Measurements from ENCODE around the gene SLCO4A1.
A peak's percentile ranks its signal among the peaks of the same experiment; 100 is the strongest.

The SLCO4A1 gene

GRCh38 chr20:62643521-62644043 is 1.3 kb downstream of the SLCO4A1 start:
- Histone ChIP-seq H3K9me3 (no peaks in the 10 kb centered on the region), H3K27me3 (ENCODE audit: low read depth) (no peaks in the 10 kb centered on the region), H3K4me3 (peak overlapping the region; percentile 66), H3K36me3 (replicated peaks) (peaks cover 6% of the 10 kb centered on the region; the same call in 1 of the 2 replicates), H3K4me1 (peaks cover 13% of the 10 kb centered on the region)
- no peak for DNase-seq (ENCODE audit: low spot score in 2 of 2)
- in situ Hi-C loops (cut with MboI; ENCODE audit: low sequenced_read_pairs) = no loop called here

- Histone ChIP-seq H3K4me3 (peak overlapping the region; percentile 66), H3K36me3 (replicated peaks) (peaks cover 6% of the 10 kb centered on the region; the same call in 1 of the 2 replicates), H3K4me1 (peaks cover 13% of the 10 kb centered on the region), H3K9me3 (no peaks in the 10 kb centered on the region), H3K27me3 (ENCODE audit: low read depth) (no peaks in the 10 kb centered on the region)
- no peak for DNase-seq (ENCODE audit: low spot score in 2 of 2)
- in situ Hi-C loops (cut with MboI; ENCODE audit: low sequenced_read_pairs) = no loop called here
These were observed 1.9 kb downstream of the SLCO4A1 start for GRCh38 chr20:62644044-62644795.

GRCh38 chr20:62644802-62645496 is 2.6 kb downstream of the SLCO4A1 start:
- H3K9me3 ChIP-seq = no peaks in the 10 kb centered on the region
- in situ Hi-C loops (cut with MboI; ENCODE audit: low sequenced_read_pairs) = no loop called here
- peaks cover 13% of the 10 kb centered on the region for H3K4me1 ChIP-seq
- no peak for DNase-seq (ENCODE audit: low spot score in 2 of 2)
- no peaks in the 10 kb centered on the region for H3K27me3 ChIP-seq (ENCODE audit: low read depth)
- peaks cover 6% of the 10 kb centered on the region; the same call in 1 of the 2 replicates for H3K36me3 ChIP-seq (replicated peaks)
- H3K4me3 ChIP-seq = no peak overlapping the region

DNA sequence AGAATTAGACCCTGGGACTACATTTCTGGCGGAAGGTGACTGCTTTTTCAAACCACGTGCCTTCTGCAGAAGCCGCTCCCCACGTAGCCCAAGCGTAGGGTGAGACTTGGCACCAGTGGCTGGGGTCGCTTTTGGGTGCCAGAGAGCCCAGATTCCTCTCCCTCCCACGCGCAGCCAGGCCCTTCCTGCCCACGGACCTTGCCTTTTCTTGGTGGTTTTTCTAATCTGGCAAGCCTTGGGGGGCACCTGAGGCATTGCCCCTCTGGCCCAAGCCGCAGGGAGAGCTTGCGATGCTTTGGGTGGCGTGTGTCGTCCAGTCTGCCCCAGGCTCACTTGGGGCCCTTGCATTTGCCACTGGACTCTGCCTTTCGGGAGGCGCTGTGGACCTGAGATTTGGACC is 3.3 kb downstream of the SLCO4A1 start:
- H3K4me3 ChIP-seq = no peak overlapping the region
- no peaks in the 10 kb centered on the region for H3K9me3 ChIP-seq
- H3K27me3 ChIP-seq (ENCODE audit: low read depth) = no peaks in the 10 kb centered on the region
- H3K36me3 ChIP-seq (replicated peaks) = peaks cover 6% of the 10 kb centered on the region; the same call in 1 of the 2 replicates
- in situ Hi-C loops (cut with MboI; ENCODE audit: low sequenced_read_pairs) = no loop called here
- DNase-seq (ENCODE audit: low spot score in 2 of 2) = no peak
- peaks cover 13% of the 10 kb centered on the region for H3K4me1 ChIP-seq

DNA sequence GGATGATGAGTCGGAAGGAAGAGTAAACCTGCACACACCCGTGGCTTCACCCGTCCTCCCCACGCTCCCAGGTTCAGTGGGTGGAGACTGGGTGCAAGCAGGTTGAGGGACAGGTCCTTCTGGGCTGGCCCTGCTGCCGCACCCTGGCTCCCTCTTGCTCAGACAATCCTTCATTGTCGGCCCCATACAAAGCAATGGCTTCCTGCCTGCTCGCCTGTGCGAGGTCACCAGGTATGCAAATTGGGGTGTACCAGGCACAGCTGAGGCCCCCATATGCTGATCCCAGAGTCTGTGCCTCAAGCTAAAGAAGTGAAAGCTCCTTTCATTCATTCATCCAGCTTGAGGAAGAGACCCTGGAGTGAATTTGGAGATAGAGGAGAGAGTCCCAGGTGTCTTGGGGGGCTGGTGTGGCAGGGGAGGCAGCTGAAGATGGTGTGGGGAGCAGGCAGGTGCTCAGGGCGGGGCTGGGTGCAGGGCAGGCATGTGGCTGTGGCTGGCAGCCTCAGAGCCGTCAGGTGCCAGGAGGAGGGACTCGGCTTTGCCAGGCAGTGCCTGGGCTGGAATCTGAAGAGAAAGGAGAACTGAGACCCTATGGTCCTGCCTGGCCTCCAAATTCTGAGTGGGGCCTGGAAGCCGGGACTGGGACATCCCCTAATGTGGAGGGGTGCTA is 4.7 kb downstream of the SLCO4A1 start:
- Histone ChIP-seq H3K27me3 (ENCODE audit: low read depth) (no peaks in the 10 kb centered on the region), H3K4me3 (no peak overlapping the region), H3K4me1 (peaks cover 7% of the 10 kb centered on the region; the same call in 1 of the 2 replicates), H3K36me3 (replicated peaks) (peaks cover 6% of the 10 kb centered on the region), H3K9me3 (no peaks in the 10 kb centered on the region)
- DNase-seq (ENCODE audit: low spot score in 2 of 2) = no peak
- in situ Hi-C loops (cut with MboI; ENCODE audit: low sequenced_read_pairs) = no loop called here

DNA sequence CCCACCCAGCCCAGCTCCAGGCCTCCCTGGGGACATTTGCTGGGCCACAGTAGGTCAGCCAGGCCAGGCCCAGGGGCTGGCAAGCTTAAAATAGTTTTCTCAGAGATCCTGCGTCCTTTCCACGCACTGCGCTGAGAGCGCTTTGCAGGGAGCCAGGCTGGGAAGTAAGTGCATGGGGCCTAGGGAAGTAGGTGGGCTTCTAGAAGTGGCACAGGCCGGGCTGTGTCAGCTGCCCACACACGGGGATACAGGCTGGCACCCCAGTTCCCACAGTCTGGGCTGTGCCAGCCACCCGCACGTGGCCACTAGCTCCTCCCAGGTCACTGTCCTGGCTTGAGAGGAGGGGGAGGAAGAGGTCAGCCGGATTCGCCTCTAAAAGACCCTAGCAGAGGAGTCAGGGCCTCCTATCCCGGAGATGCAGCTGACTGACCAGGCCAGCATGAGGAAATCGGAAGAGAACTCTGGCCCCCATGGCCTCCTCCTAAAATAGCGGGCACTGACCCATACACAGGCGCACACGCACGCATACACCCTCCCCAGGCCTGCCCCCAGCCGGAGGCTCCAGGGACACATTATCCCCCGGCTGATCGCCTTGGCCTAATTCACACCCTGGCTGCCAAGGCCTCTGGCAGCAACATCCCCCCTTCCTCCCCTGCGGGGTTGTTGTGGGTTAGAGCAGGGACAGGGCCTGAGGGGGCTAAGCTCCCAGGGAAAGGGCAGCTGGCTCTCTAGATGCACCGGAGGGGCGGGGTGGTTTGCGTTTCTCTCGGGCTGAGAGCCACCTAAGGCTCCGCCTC is 5.4 kb downstream of the SLCO4A1 start:
- no peak for DNase-seq (ENCODE audit: low spot score in 2 of 2)
- in situ Hi-C loops (cut with MboI; ENCODE audit: low sequenced_read_pairs) = no loop called here
- H3K9me3 ChIP-seq = no peaks in the 10 kb centered on the region
- H3K4me1 ChIP-seq = peaks cover 7% of the 10 kb centered on the region; the same call in 1 of the 2 replicates
- H3K27me3 ChIP-seq (ENCODE audit: low read depth) = no peaks in the 10 kb centered on the region
- no peak overlapping the region for H3K4me3 ChIP-seq
- H3K36me3 ChIP-seq (replicated peaks) = peaks cover 6% of the 10 kb centered on the region

DNA sequence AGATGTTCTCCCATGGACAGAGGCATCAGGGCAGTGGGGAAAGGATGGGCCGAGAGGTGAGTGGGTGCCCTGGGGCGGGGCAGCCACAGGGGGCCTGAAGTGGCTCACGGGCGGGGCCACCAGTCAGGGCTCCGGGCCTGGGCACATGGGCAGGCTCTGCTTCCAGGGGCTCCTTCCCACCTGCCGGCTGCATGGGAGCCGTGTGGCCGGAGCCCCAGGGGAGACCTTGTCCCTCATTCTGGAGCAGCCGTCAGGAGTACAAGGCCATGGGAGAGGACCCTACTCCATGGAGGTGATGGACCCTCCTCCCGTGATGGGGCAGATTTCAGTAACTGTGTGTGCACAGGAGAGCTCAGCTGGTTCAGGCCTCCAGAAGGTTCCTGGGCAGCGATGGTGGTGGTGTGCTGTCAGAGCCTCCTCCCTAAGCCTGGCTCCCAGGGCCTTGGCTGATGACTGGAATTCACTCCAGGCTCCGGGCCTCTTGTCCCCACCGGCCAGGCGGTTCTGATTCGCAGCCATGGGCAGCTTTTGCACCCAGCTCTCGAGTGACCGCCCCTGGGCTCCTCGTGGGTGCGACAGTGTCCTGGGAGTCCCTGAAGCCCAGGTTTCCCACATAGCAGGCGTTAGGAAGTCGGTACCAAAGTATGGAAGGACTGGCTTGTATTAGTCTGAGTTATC is 6.2 kb downstream of the SLCO4A1 start:
- in situ Hi-C loops (cut with MboI; ENCODE audit: low sequenced_read_pairs) = no loop called here
- Histone ChIP-seq H3K4me1 (peaks cover 6% of the 10 kb centered on the region; the same call in 1 of the 2 replicates), H3K27me3 (ENCODE audit: low read depth) (no peaks in the 10 kb centered on the region), H3K9me3 (no peaks in the 10 kb centered on the region), H3K4me3 (no peak overlapping the region), H3K36me3 (replicated peaks) (peaks cover 6% of the 10 kb centered on the region)
- DNase-seq (ENCODE audit: low spot score in 2 of 2) = no peak

DNA sequence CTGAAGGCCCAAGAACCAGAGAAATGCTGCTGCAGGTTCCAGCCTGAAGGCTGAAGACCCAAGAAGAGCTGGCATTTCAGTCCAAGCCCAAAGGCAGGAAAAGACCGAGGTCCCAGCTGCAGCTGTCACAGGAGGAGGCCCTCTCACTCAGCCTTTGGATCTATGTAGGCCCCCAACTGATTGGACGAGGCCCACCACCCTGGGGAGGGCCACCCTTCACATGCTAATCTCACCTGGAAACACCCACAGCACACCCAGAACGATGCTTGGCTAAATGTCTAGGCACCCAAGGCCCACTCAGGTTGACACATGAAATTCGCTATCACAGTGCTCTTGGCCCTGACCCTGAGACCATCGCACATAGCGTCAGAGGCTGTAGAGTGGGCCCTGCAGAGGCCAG is 6.8 kb downstream of the SLCO4A1 start:
- Histone ChIP-seq H3K9me3 (no peaks in the 10 kb centered on the region), H3K27me3 (ENCODE audit: low read depth) (no peaks in the 10 kb centered on the region), H3K36me3 (replicated peaks) (peaks cover 6% of the 10 kb centered on the region), H3K4me3 (no peak overlapping the region), H3K4me1 (no peaks in the 10 kb centered on the region)
- in situ Hi-C loops (cut with MboI; ENCODE audit: low sequenced_read_pairs) = no loop called here
- no peak for DNase-seq (ENCODE audit: low spot score in 2 of 2)

- DNase-seq (ENCODE audit: low spot score in 2 of 2) = no peak
- peaks cover 3% of the 10 kb centered on the region for H3K36me3 ChIP-seq (replicated peaks)
- no peaks in the 10 kb centered on the region for H3K4me1 ChIP-seq
- in situ Hi-C loops (cut with MboI; ENCODE audit: low sequenced_read_pairs) = no loop called here
- H3K4me3 ChIP-seq = no peak overlapping the region
- H3K27me3 ChIP-seq (ENCODE audit: low read depth) = no peaks in the 10 kb centered on the region
- no peaks in the 10 kb centered on the region for H3K9me3 ChIP-seq
These were observed 8.4 kb downstream of the SLCO4A1 start for GRCh38 chr20:62650551-62651284.

DNA sequence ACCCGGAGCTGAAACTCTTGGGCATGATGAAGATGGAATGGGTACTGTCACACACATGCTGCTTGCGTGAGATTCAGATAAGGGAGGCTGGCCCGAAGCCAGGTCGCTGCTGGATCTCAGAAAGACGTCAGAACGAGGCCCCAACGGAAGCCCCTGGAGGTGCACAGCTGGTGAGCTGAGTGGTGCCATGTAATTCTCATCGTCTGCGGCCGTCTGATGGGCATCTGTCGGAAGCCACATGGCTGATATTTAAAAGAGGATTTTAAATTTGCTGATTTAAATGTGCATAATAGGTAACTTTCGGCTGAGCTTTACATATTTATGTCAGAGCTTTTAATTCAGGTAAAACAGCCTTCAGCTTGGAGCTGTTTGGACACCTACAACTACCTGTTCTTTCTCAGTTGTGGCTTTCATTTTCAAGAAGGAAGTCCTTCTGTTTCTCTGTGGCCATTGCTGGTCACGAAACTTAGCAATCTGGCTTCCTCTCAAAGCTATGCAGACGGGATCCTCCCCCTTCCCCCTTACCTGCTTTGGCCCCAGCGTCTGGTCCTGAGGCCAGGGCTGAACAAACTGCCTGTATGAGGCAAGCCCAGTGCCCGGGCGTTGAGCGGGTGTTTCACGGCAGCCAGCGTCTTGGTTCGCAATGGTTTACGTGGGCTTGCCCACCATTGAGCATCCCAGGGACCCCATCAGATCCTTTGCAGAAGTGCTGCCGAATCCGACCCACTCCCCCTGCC is 9.2 kb downstream of the SLCO4A1 start:
- Histone ChIP-seq H3K36me3 (replicated peaks) (peaks cover 3% of the 10 kb centered on the region), H3K4me3 (no peak overlapping the region)
- in situ Hi-C loops (cut with MboI; ENCODE audit: low sequenced_read_pairs) = no loop called here

GRCh38 chr20:62652041-62652893 is 10.0 kb downstream of the SLCO4A1 start:
- Histone ChIP-seq H3K27me3 (ENCODE audit: low read depth) (no peaks in the 10 kb centered on the region), H3K9me3 (no peaks in the 10 kb centered on the region), H3K4me3 (no peak overlapping the region), H3K36me3 (replicated peaks) (peaks cover 3% of the 10 kb centered on the region), H3K4me1 (no peaks in the 10 kb centered on the region)
- DNase-seq (ENCODE audit: low spot score in 2 of 2) = peak in 1 of 2 experiments; percentile 28
- in situ Hi-C loops (cut with MboI; ENCODE audit: low sequenced_read_pairs) = no loop called here

More for the DNA sequence above, 9.2 kb downstream of the SLCO4A1 start:
- DNase-seq (ENCODE audit: low spot score in 2 of 2) = no peak
- Histone ChIP-seq H3K27me3 (ENCODE audit: low read depth) (no peaks in the 10 kb centered on the region), H3K4me1 (no peaks in the 10 kb centered on the region), H3K9me3 (no peaks in the 10 kb centered on the region)

All from HAP-1 (cell line).